BJ (cell line): ENCODE results near the gene STON2. TPM values are rescaled to one million over a fixed set of nuclear protein-coding genes. Genes with fewer than 3 reads are reported as not detected.

Source experiments
- CTCF ChIA-PET: fragments of 350-600 bp; formaldehyde crosslinking; extraction: SDS; loops from one replicate; lab custom pipeline; 2021; ENCODE audit warnings: antibody characterized with exemption, inconsistent platforms; lab: Yijun Ruan, JAX
- POLR2A ChIA-PET: fragments of 300-600 bp; sonication (Branson Sonifier 250); formaldehyde crosslinking; extraction: SDS; loops from one replicate; lab custom pipeline; 2021; ENCODE audit warnings: antibody characterized with exemption; lab: Charles Lee
- DNase-seq: peaks from one replicate; pipeline ENCODE4 v3.0.0-alpha.2; 2011; ENCODE audit warnings: low read depth
- H3K27me3 ChIP-seq: 2 replicates; pipeline ENCODE4 v1.6.0; 2011; ENCODE audit warnings: low read length; ENCODE audit not compliant: control insufficient read depth, insufficient read depth
- H3K36me3 ChIP-seq: 2 replicates; pipeline ENCODE4 v1.5.1; 2011; ENCODE audit warnings: low read length; ENCODE audit not compliant: control insufficient read depth, insufficient read depth
- H3K4me3 ChIP-seq: 2 replicates; pipeline ENCODE4 v1.5.1; 2011; ENCODE audit warnings: low read depth, mild to moderate bottlenecking, control low read depth, low read length
- polyA minus RNA-seq: library from RNA; depleted of rRNA, polyadenylated mRNA; stranded (reverse); fragments of >200 nt; gene quantifications from 2 replicates; pipeline ENCODE4 v1.2.3, GENCODE V29; 2011; rRNA and poly(A)+ RNA removed
- polyA plus RNA-seq: library from polyadenylated mRNA; depleted of rRNA; stranded (reverse); fragments of >200 nt; gene quantifications from 2 replicates; pipeline ENCODE4 v1.2.3, GENCODE V29; 2011; rRNA removed
- TF ChIP-seq, protein P1 (sequence below): IDR thresholded peaks from 2 replicates; pipeline ENCODE4 v1.5.1; 2011; ENCODE audit warnings: low read depth, mild to moderate bottlenecking, control low read depth, inconsistent platforms, low read length, moderate library complexity; ENCODE audit not compliant: insufficient read depth

Gene STON2, protein sequence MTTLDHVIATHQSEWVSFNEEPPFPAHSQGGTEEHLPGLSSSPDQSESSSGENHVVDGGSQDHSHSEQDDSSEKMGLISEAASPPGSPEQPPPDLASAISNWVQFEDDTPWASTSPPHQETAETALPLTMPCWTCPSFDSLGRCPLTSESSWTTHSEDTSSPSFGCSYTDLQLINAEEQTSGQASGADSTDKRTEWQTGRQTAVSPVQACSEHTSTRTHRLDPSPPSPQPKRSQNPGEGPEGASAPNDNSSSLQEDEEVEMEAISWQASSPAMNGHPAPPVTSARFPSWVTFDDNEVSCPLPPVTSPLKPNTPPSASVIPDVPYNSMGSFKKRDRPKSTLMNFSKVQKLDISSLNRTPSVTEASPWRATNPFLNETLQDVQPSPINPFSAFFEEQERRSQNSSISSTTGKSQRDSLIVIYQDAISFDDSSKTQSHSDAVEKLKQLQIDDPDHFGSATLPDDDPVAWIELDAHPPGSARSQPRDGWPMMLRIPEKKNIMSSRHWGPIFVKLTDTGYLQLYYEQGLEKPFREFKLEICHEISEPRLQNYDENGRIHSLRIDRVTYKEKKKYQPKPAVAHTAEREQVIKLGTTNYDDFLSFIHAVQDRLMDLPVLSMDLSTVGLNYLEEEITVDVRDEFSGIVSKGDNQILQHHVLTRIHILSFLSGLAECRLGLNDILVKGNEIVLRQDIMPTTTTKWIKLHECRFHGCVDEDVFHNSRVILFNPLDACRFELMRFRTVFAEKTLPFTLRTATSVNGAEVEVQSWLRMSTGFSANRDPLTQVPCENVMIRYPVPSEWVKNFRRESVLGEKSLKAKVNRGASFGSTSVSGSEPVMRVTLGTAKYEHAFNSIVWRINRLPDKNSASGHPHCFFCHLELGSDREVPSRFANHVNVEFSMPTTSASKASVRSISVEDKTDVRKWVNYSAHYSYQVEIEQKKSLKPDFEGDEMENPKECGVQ
- polyA plus RNA-seq, result not detected in 2 replicates
- 0.05 TPM in 1 of 2 replicates, not detected in the other for polyA minus RNA-seq

DNA sequence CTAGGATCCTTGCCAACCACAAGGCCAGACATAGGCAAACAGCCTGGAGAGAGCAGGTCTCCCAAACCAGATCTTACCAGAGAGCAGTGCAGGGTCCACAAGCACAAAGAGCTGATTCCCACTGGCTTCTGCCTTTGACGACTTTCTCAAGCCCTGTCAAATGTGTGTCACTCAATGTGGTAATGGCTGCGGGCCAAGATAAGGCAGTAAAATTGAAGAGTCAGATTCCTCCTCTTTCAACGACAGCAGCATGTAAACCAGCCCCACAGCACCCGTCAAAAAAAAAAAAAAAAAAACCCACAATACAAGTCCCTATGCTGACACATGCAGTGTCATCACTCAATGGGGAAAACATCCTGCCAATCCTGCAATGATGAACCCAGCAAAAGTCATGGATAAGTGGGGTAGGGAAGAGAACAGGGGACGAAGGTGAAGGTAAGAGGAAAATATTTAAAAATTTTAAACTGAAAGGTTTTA is at the start of gene STON2:
STON2 (minus strand) TSS at position 123 of the 477 bp plus-strand sequence. CDS start 1,942 bp downstream, outside the sequence.
- Histone ChIP-seq H3K27me3 (peaks cover 3% of the 10 kb centered on the region; the same call in 1 of the 2 replicates), H3K36me3 (no peaks in the 10 kb centered on the region), H3K4me3 (no peak within 1 kb of the TSS)
- ChIA-PET CTCF (no interaction called here), POLR2A (no interaction called here)
- DNase-seq, result no peak
- TF ChIP-seq, protein P1, sequence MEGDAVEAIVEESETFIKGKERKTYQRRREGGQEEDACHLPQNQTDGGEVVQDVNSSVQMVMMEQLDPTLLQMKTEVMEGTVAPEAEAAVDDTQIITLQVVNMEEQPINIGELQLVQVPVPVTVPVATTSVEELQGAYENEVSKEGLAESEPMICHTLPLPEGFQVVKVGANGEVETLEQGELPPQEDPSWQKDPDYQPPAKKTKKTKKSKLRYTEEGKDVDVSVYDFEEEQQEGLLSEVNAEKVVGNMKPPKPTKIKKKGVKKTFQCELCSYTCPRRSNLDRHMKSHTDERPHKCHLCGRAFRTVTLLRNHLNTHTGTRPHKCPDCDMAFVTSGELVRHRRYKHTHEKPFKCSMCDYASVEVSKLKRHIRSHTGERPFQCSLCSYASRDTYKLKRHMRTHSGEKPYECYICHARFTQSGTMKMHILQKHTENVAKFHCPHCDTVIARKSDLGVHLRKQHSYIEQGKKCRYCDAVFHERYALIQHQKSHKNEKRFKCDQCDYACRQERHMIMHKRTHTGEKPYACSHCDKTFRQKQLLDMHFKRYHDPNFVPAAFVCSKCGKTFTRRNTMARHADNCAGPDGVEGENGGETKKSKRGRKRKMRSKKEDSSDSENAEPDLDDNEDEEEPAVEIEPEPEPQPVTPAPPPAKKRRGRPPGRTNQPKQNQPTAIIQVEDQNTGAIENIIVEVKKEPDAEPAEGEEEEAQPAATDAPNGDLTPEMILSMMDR, result no peak

DNA sequence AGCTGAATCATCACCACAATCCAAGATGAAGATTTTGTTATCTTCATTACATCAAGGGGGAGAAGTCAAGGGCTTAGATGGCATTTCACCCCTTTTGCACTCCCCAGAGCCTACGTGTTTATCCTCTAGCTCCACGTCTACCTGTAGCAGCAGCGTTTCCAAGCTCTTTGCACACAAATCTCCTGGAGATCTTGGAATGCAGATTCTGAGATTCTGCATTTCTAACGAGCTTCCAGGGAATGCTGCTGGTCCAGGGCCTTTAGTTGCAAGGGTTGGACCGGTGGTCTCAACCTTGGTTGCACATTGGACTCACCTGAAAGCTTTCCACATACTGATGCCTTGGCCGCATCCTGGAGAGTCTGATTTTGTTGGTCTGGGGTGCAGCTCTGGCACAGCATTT is 49.5 kb upstream of the STON2 start:
- ChIA-PET POLR2A (no interaction called here), CTCF (interaction anchor here (0.7 to 12.6 kb wide), 6 partner anchors 9 to 186 kb away, joined by 3 to 331 read pairs (median 4); no protein-coding TSS in a partner anchor)
- Histone ChIP-seq H3K4me3 (no peak overlapping the region), H3K36me3 (no peaks in the 10 kb centered on the region), H3K27me3 (peaks cover 8% of the 10 kb centered on the region)
- TF ChIP-seq, protein P1, result no peak
- DNase-seq, result no peak

DNA sequence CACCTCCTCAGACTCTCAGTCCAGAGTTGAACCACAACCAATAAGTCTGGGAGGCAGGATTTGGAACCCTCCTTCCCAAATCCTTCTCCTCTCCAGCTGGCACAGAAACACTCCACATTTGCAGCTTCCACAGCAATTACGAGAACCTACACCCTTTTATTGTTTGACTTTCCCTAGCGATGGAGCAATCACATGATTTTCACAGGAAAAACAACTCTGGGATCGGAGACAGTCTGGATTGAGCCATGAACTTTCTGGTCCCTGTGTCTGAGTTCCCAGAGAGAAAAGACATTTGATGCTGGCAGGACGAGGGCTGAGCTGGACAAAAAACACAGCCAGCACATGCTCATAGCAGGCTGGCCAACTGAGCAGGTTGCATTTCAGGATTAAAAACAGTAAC is 49.0 kb upstream of the STON2 start:
- TF ChIP-seq, protein P1, result no peak
- no peak for DNase-seq
- CTCF ChIA-PET, result interaction anchor here (0.7 to 12.6 kb wide), 6 partner anchors 9 to 186 kb away, joined by 3 to 331 read pairs (median 4); no protein-coding TSS in a partner anchor
- Histone ChIP-seq H3K4me3 (no peak overlapping the region), H3K27me3 (peaks cover 8% of the 10 kb centered on the region), H3K36me3 (no peaks in the 10 kb centered on the region)
- POLR2A ChIA-PET, result no interaction called here

DNA sequence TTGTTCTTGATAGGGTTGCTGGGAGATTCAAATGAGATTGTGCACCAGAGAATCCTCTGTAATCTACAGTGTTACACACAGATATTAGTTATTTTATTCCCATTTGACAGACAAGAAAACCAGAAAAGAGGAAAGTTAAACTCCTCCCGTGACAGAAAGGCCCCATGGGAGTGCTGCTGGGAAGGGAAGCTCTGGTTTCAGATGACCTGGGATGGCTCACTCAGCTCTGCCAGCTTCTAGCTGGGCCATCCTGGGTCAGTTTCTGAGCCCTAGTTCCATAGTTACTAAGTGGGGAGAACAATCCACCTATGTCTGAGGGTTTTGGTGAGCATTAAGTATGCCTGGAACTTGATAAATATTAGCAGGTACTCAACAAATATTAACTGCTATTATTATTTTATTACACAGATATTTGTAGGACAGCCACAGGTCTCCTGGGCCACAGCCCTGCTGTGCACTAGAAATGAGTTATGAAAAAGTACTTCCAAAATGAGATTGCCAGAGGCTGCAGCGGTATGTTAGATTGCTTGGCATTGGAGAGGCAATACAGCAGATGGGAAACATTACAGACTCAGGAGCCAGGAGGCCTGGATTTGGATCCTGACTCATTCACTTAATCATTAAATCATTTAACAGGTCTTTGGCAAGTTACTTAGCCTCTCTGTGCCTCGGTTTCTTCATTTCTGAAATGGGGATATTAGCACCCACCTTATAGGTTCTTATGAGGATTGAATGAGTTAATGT is 47.1 kb upstream of the STON2 start:
- no peak for DNase-seq
- no peaks in the 10 kb centered on the region for H3K36me3 ChIP-seq
- ChIA-PET CTCF (interaction anchor here (1.3 kb wide), 1 partner anchor 11 kb away, joined by 3 read pairs; no protein-coding TSS in a partner anchor), POLR2A (no interaction called here)
- TF ChIP-seq, protein P1, result no peak
- no peak overlapping the region for H3K4me3 ChIP-seq
- peaks cover 8% of the 10 kb centered on the region for H3K27me3 ChIP-seq
